A673 (cell line): Measurements from ENCODE around the gene PAK1IP1. TPM values are rescaled to one million over a fixed set of nuclear protein-coding genes. Genes with fewer than 3 reads are reported as not detected.

ENCODE experiments used
- BruUV-seq: library from RNA; stranded (reverse); fragments of 400-500 nt; replicated peaks from 2 replicates; lab custom pipeline; 2021; lab: Mats Ljungman, UMichigan
- CTCF ChIA-PET: fragments of 300-600 bp; sonication (Branson Sonifier 250); formaldehyde crosslinking; loops from one replicate; lab custom pipeline; 2022; ENCODE audit warnings: antibody characterized with exemption; lab: Charles Lee
- POLR2A ChIA-PET: fragments of 300-600 bp; sonication (Branson Sonifier 250); formaldehyde crosslinking; loops from one replicate; lab custom pipeline; 2022; ENCODE audit warnings: antibody characterized with exemption; ENCODE audit not compliant: low non-redundant PET; lab: Charles Lee
- DNase-seq: peaks from one replicate; pipeline ENCODE4 v3.0.0-alpha.2; 2015; ENCODE audit warnings: low spot score
- H3K27ac ChIP-seq: fragments of 200-600 bp; sonication (generic); 2 replicates; pipeline ENCODE4 v1.5.1; 2016; ENCODE audit warnings: mixed run types, low read depth, mild to moderate bottlenecking, mixed read lengths, antibody characterized with exemption, low read length; ENCODE audit not compliant: poor library complexity, severe bottlenecking
- H3K27me3 ChIP-seq: fragments of 200-600 bp; sonication (generic); replicated peaks from 2 replicates; pipeline ENCODE4 v1.6.1; 2017; ENCODE audit warnings: mixed run types, low read depth, mild to moderate bottlenecking, mixed read lengths, antibody characterized with exemption, low read length; ENCODE audit not compliant: insufficient read depth, poor library complexity
- H3K36me3 ChIP-seq: fragments of 200-600 bp; sonication (generic); 2 replicates; pipeline ENCODE4 v1.6.1; 2016; ENCODE audit warnings: mixed run types, mild to moderate bottlenecking, mixed read lengths, antibody characterized with exemption, low read length; ENCODE audit not compliant: insufficient read depth, poor library complexity, severe bottlenecking
- H3K4me1 ChIP-seq: fragments of 200-600 bp; sonication (generic); 2 replicates; pipeline ENCODE4 v1.6.1; 2017; ENCODE audit warnings: mixed run types, mild to moderate bottlenecking, mixed read lengths, antibody characterized with exemption, low read length; ENCODE audit not compliant: insufficient read depth, poor library complexity, severe bottlenecking
- H3K4me3 ChIP-seq: fragments of 200-600 bp; sonication (generic); 2 replicates; pipeline ENCODE4 v1.5.1; 2016; ENCODE audit warnings: low read depth, mixed run types, mild to moderate bottlenecking, mixed read lengths, low read length; ENCODE audit not compliant: poor library complexity, severe bottlenecking
- H3K9me3 ChIP-seq: fragments of 200-600 bp; sonication (generic); 2 replicates; pipeline ENCODE4 v1.6.1; 2016; ENCODE audit warnings: mixed run types, low read depth, mild to moderate bottlenecking, mixed read lengths, antibody characterized with exemption, low read length; ENCODE audit not compliant: poor library complexity, severe bottlenecking
- EZH2 ChIP-seq: fragments of 200-600 bp; sonication (generic); IDR thresholded peaks from 2 replicates; pipeline ENCODE4 v1.6.1; 2017; ENCODE audit warnings: borderline replicate concordance, low read depth, mild to moderate bottlenecking, mixed read lengths, antibody characterized with exemption, low read length; ENCODE audit not compliant: poor library complexity, severe bottlenecking
- intact Hi-C: fragments of 100-400 bp; cut with micrococcal nuclease; formaldehyde crosslinking; loops from one replicate; pipeline ENCODE4 v1.10.0; 2022; ENCODE audit not compliant: unreplicated experiment
- total RNA-seq: library from RNA; stranded (reverse); gene quantifications from 2 replicates; pipeline ENCODE4 v1.2.3, GENCODE V29; 2021
- TF ChIP-seq, protein P1 (sequence below): fragments of 300-800, 200-600 bp; sonication (generic); conservative IDR thresholded peaks from 2 replicates; pipeline ENCODE4 v1.5.1; 2017; ENCODE audit warnings: low read depth, mild to moderate bottlenecking, antibody characterized with exemption, low read length, moderate library complexity, mixed read lengths

The PAK1IP1 gene
- total RNA-seq, 1 experiment from 2014 or later: 41.6 TPM

DNA sequence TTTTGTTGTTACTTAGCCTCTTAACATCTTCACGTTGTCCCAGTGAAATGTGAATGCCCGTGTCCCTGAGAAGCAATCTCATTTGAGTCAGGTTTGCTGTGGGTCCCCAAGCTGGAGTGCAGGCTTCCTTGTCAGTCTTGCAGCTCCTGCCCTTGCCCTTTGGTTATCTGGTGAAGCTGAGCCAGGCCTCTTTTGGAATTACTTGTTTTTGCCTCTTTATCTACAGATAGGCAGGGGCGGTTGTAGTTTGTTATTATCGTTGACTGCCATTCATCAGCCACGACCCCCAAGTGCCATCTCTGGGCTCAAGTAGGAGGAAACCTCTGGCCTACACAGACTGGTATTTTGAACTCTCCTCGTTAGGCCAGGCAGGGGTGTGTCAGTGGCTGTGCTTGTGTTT is 30.3 kb downstream of the PAK1IP1 start:
- TF ChIP-seq, protein P1, sequence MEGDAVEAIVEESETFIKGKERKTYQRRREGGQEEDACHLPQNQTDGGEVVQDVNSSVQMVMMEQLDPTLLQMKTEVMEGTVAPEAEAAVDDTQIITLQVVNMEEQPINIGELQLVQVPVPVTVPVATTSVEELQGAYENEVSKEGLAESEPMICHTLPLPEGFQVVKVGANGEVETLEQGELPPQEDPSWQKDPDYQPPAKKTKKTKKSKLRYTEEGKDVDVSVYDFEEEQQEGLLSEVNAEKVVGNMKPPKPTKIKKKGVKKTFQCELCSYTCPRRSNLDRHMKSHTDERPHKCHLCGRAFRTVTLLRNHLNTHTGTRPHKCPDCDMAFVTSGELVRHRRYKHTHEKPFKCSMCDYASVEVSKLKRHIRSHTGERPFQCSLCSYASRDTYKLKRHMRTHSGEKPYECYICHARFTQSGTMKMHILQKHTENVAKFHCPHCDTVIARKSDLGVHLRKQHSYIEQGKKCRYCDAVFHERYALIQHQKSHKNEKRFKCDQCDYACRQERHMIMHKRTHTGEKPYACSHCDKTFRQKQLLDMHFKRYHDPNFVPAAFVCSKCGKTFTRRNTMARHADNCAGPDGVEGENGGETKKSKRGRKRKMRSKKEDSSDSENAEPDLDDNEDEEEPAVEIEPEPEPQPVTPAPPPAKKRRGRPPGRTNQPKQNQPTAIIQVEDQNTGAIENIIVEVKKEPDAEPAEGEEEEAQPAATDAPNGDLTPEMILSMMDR: no peak
- no peak for TF ChIP-seq EZH2
- Histone ChIP-seq H3K27me3 (no peaks in the 10 kb centered on the region), H3K4me1 (peaks cover 15% of the 10 kb centered on the region), H3K9me3 (no peaks in the 10 kb centered on the region), H3K27ac (no peak overlapping the region), H3K36me3 (peaks cover 5% of the 10 kb centered on the region), H3K4me3 (no peak overlapping the region)
- intact Hi-C loops: no loop called here
- POLR2A ChIA-PET: no interaction called here
- CTCF ChIA-PET: no interaction called here
- BruUV-seq: no TSS peak
- no peak for DNase-seq

DNA sequence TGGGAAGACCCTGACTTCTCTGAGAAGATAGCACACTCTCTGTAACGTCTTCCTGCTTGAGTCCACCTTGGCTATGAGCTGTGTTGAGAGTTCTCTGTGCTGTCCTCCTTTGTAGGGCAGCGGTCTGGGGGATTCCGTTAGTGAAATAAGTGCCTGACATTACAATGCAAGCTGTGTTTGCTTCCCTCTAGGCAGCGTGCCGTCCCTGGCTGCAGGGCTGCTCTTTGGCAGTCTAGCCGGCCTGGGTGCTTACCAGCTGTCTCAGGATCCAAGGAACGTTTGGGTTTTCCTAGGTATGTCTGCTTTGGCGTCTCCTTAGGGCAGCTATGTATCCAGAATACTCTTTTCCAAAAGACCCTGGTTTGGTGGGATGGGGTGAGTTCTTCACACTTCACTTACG is 30.9 kb downstream of the PAK1IP1 start:
- peaks cover 15% of the 10 kb centered on the region for H3K4me1 ChIP-seq
- ChIA-PET CTCF (no interaction called here), POLR2A (interaction anchor here (0.7 kb wide), 1 partner anchor 28 kb away, joined by 3 read pairs; no protein-coding TSS in a partner anchor)
- no peak for DNase-seq
- no TSS peak for BruUV-seq
- no peaks in the 10 kb centered on the region for H3K9me3 ChIP-seq
- H3K4me3 ChIP-seq: no peak overlapping the region
- no peaks in the 10 kb centered on the region for H3K27me3 ChIP-seq
- no peak overlapping the region for H3K27ac ChIP-seq
- H3K36me3 ChIP-seq: peaks cover 8% of the 10 kb centered on the region
- TF ChIP-seq EZH2: no peak
- TF ChIP-seq, protein P1: no peak
- intact Hi-C loops: no loop called here

DNA sequence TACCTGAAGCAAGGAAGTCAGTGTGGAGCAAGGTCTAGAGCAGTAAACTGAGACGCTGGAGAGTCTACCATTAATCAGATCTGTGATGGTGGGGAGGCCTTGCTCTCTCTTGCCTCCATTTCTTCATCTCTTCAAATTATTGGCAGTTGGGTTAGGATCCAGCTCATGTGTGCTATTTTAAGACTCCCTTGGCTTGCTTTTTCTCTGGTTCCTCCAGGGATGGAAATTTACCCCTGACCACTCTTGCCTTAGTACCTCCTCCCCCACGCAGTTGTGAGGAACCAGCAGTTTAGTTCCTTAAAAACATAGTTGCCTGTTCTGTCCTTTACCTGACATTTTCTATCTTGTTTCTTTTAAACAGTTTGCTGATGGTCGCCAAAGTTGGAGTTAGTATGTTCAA is 35.5 kb downstream of the PAK1IP1 start:
- BruUV-seq: no TSS peak
- intact Hi-C loops: no loop called here
- ChIA-PET CTCF (no interaction called here), POLR2A (no interaction called here)
- no peak for DNase-seq
- H3K4me1 ChIP-seq: no peaks in the 10 kb centered on the region
- no peaks in the 10 kb centered on the region for H3K27me3 ChIP-seq
- H3K4me3 ChIP-seq: no peak overlapping the region
- no peak for TF ChIP-seq EZH2
- TF ChIP-seq, protein P1: no peak
- no peak overlapping the region for H3K27ac ChIP-seq
- H3K9me3 ChIP-seq: no peaks in the 10 kb centered on the region
- H3K36me3 ChIP-seq: peaks cover 10% of the 10 kb centered on the region
